HT-29 (cell line): ENCODE data around the gene GPHB5. TPM values are rescaled to one million over a fixed set of nuclear protein-coding genes. Genes with fewer than 3 reads are reported as not detected.

Experiments
- DNase-seq: peaks from one replicate; pipeline ENCODE4 v3.0.0-alpha.2; 2015; ENCODE audit warnings: low spot score
- total RNA-seq: library from RNA; depleted of rRNA; stranded (reverse); fragments of >200 nt; shearing (Covaris generic); gene quantifications from 2 replicates; pipeline ENCODE4 v1.2.3, GENCODE V29; 2014; rRNA removed

GPHB5 gene
- total RNA-seq, 1 experiment from 2014 or later, result not detected

- no peak for DNase-seq
Observed at GRCh38 chr14:63266106-63266505, 52.6 kb downstream of the GPHB5 start.

Other genes with a start within 250 kb of the GPHB5 start
- not detected in 2 replicates for gene RHOJ, start 114.5 kb downstream of the GPHB5 start, total RNA-seq
- 5.2 and 5.4 TPM in 2 replicates for gene PPP2R5E, start 224.4 kb upstream of the GPHB5 start, total RNA-seq